Left lung (tissue), 10 donors: ENCODE measurements around the gene DSCAM. TPM values are rescaled to one million over a fixed set of nuclear protein-coding genes. Genes with fewer than 3 reads are reported as not detected.

Source experiments
- ATAC-seq: fragments of 200-7000 bp; cut with Tn5 transposase; one replicate; pipeline ENCODE4 v1.9.1; 2020; ENCODE audit warnings: moderate library complexity
- DNase-seq, 4 donors: peaks; one replicate each; pipeline ENCODE4 v3.0.0-alpha.2; 2013 to 2020
- H3K27ac ChIP-seq, 2 donors: fragments of 200-600 bp; sonication (generic) in 1 of 2; one replicate each; pipeline versions ENCODE4 v1.5.0 to v1.8.0; 2020 to 2021
- H3K27me3 ChIP-seq, 2 donors: fragments of 200-600 bp; sonication (generic) in 1 of 2; one replicate each; pipeline versions ENCODE4 v1.5.0 to v1.8.0; 2020 to 2021
- H3K36me3 ChIP-seq, 2 donors: fragments of 200-600 bp; sonication (generic) in 1 of 2; one replicate each; pipeline versions ENCODE4 v1.5.0 to v1.8.0; 2020 to 2021
- H3K4me1 ChIP-seq, 2 donors: fragments of 200-600 bp; one replicate each; pipeline ENCODE4 v1.8.0; 2021
- H3K4me3 ChIP-seq, 2 donors: fragments of 200-600 bp; sonication (generic) in 1 of 2; one replicate each; pipeline versions ENCODE4 v1.5.0 to v1.8.0; 2020 to 2021; ENCODE audit warnings: mild to moderate bottlenecking in 1 of 2
- H3K9me3 ChIP-seq, 2 donors: fragments of 200-600 bp; sonication (generic) in 1 of 2; one replicate each; pipeline versions ENCODE4 v1.5.0 to v1.8.0; 2020 to 2021
- CTCF ChIP-seq, 2 donors: fragments of 200-600 bp; sonication (generic) in 1 of 2; IDR thresholded peaks; one replicate each; pipeline versions ENCODE4 v1.5.0 to v1.8.0; 2021; ENCODE audit warnings: antibody characterized with exemption in 2 of 2
- intact Hi-C, 2 donors: fragments of 100-400 bp; cut with DNase I; formaldehyde crosslinking; loops; one replicate each; pipeline versions ENCODE4 v1.11.2 to v1.14.2; 2022
- polyA plus RNA-seq, 6 donors: library from polyadenylated mRNA; unstranded; fragments of 120-200 nt; gene quantifications; one replicate each; pipeline ENCODE4 v1.2.1, GENCODE V29; 2013; ENCODE audit not compliant: insufficient read length in 6 of 6
- total RNA-seq, 2 donors: library from RNA; stranded (reverse); fragmentation: NEBNext Ultra II Directional; extraction: Animal tissue kit (Norgen Biotek cat#: 25700); gene quantifications; one replicate each; pipeline ENCODE4 v1.2.1, GENCODE V29; 2021
- donor health status: DM: no; HTN: yes; CAD: no.
- donor health status: DM: no; HTN: no; CAD: no.

The DSCAM gene
- total and polyA plus RNA-seq, 8 donors, result 0.03 to 0.24 (median 0.07) TPM; not detected in 1

GRCh38 chr21:40471103-40471502 lies 375.9 kb downstream of the DSCAM start:
- DNase-seq (no peak), ATAC-seq (peak; percentile 30)

GRCh38 chr21:40466893-40467483 lies 380.0 kb downstream of the DSCAM start:
- TF ChIP-seq CTCF (IDR thresholded peaks at IDR 0.05), result peak; percentile 31 to 35
- intact Hi-C loops, result no loop called here
- no peaks in the 10 kb centered on the region for H3K27me3 ChIP-seq
- H3K27ac ChIP-seq, result no peak overlapping the region
- H3K4me1 ChIP-seq, result no peaks in the 10 kb centered on the region
- ATAC-seq, result no peak
- DNase-seq, result peak in 2 of 4 donors; percentile 15 to 31
- no peaks in the 10 kb centered on the region for H3K9me3 ChIP-seq
- no peaks in the 10 kb centered on the region for H3K36me3 ChIP-seq
- H3K4me3 ChIP-seq, result no peak overlapping the region

More at GRCh38 chr21:40471103-40471502, 375.9 kb downstream of the DSCAM start:
- H3K4me1 ChIP-seq, result no peaks in the 10 kb centered on the region
- TF ChIP-seq CTCF (IDR thresholded peaks at IDR 0.05), result no peak
- no peaks in the 10 kb centered on the region for H3K27me3 ChIP-seq
- H3K27ac ChIP-seq, result no peak overlapping the region
- H3K4me3 ChIP-seq, result no peak overlapping the region
- intact Hi-C loops, result no loop called here
- H3K9me3 ChIP-seq, result no peaks in the 10 kb centered on the region
- no peaks in the 10 kb centered on the region for H3K36me3 ChIP-seq

- Histone ChIP-seq H3K9me3 (no peaks in the 10 kb centered on the region), H3K36me3 (no peaks in the 10 kb centered on the region), H3K27ac (no peak overlapping the region), H3K4me3 (no peak overlapping the region), H3K4me1 (no peaks in the 10 kb centered on the region), H3K27me3 (no peaks in the 10 kb centered on the region)
- no peak for TF ChIP-seq CTCF (IDR thresholded peaks at IDR 0.05)
- intact Hi-C loops, result no loop called here
- no peak for ATAC-seq
- DNase-seq, result peak in 1 of 4 donors; percentile 59
Observed at GRCh38 chr21:40465382-40465781, 381.6 kb downstream of the DSCAM start.

- Histone ChIP-seq H3K9me3 (no peaks in the 10 kb centered on the region), H3K36me3 (no peaks in the 10 kb centered on the region), H3K4me3 (no peak overlapping the region), H3K4me1 (no peaks in the 10 kb centered on the region), H3K27ac (no peak overlapping the region), H3K27me3 (no peaks in the 10 kb centered on the region)
- intact Hi-C loops, result no loop called here
- TF ChIP-seq CTCF (IDR thresholded peaks at IDR 0.05), result no peak
- ATAC-seq (no peak), DNase-seq (no peak)
Observed at GRCh38 chr21:40463176-40463575, 383.8 kb downstream of the DSCAM start.

- no peak for TF ChIP-seq CTCF (IDR thresholded peaks at IDR 0.05)
- H3K27me3 ChIP-seq, result no peaks in the 10 kb centered on the region
- no peak overlapping the region for H3K4me3 ChIP-seq
- intact Hi-C loops, result no loop called here
- no peaks in the 10 kb centered on the region for H3K36me3 ChIP-seq
- no peaks in the 10 kb centered on the region for H3K4me1 ChIP-seq
- no peak overlapping the region for H3K27ac ChIP-seq
- H3K9me3 ChIP-seq, result no peaks in the 10 kb centered on the region
- ATAC-seq, result no peak
- no peak for DNase-seq
Observed at GRCh38 chr21:40461008-40461407, 385.9 kb downstream of the DSCAM start.
